PC-9 (cell line): Measurements from ENCODE around the gene PBX3. TPM values are rescaled to one million over a fixed set of nuclear protein-coding genes. Genes with fewer than 3 reads are reported as not detected.

Experiments
- BruUV-seq: library from RNA; stranded (reverse); fragments of 400-500 nt; replicated peaks from 2 replicates; lab custom pipeline; 2021; lab: Mats Ljungman, UMichigan
- CTCF ChIA-PET: fragments of 300-600 bp; sonication (Branson Sonifier 250); formaldehyde crosslinking; loops from one replicate; lab custom pipeline; 2022; ENCODE audit warnings: antibody characterized with exemption; lab: Charles Lee
- POLR2A ChIA-PET: fragments of 300-600 bp; sonication (Branson Sonifier 250); formaldehyde crosslinking; loops from one replicate; lab custom pipeline; 2022; ENCODE audit warnings: antibody characterized with exemption; ENCODE audit not compliant: unreplicated experiment; lab: Charles Lee
- DNase-seq, 2 experiments: peaks; one replicate each; pipeline versions ENCODE4 v3.0.0 to v3.0.0-alpha.2; 2015 to 2022; ENCODE audit warnings: mixed read lengths in 1 of 2
- H2AFZ ChIP-seq: fragments of 200-600 bp; sonication (generic); 2 replicates; pipeline ENCODE4 v1.8.1; 2017; ENCODE audit warnings: antibody characterized with exemption
- H3F3A ChIP-seq: fragments of 200-600 bp; sonication (generic); 2 replicates; pipeline ENCODE4 v1.8.1; 2017; ENCODE audit warnings: antibody characterized with exemption, mild to moderate bottlenecking, low read depth; ENCODE audit not compliant: insufficient read depth
- H3K27ac ChIP-seq: fragments of 200-600 bp; sonication (generic); 2 replicates; pipeline ENCODE4 v1.6.1; 2016; ENCODE audit warnings: mixed run types
- H3K27me3 ChIP-seq: fragments of 200-600 bp; sonication (generic); 2 replicates; pipeline ENCODE4 v1.6.1; 2016; ENCODE audit warnings: low read depth, mixed run types; ENCODE audit not compliant: insufficient read depth
- H3K36me3 ChIP-seq: fragments of 200-600 bp; sonication (generic); 2 replicates; pipeline ENCODE4 v1.6.1; 2016; ENCODE audit warnings: low read depth, mixed run types
- H3K4me1 ChIP-seq: fragments of 200-600 bp; sonication (generic); replicated peaks from 2 replicates; pipeline ENCODE4 v1.6.1; 2016; ENCODE audit warnings: mixed run types; ENCODE audit not compliant: insufficient read depth
- H3K4me2 ChIP-seq: fragments of 200-600 bp; sonication (generic); 2 replicates; pipeline ENCODE4 v1.6.1; 2017; ENCODE audit warnings: mixed run types
- H3K4me3 ChIP-seq: fragments of 200-600 bp; sonication (generic); 2 replicates; pipeline ENCODE4 v1.6.1; 2016; ENCODE audit warnings: mixed run types
- H3K79me2 ChIP-seq: fragments of 200-600 bp; sonication (generic); 2 replicates; pipeline ENCODE4 v1.6.1; 2017; ENCODE audit warnings: low read depth, mixed run types
- H3K9me2 ChIP-seq: fragments of 200-600 bp; sonication (generic); 2 replicates; pipeline ENCODE4 v1.8.1; 2017; ENCODE audit warnings: mild to moderate bottlenecking; ENCODE audit not compliant: insufficient read depth
- H3K9me3 ChIP-seq: fragments of 200-600 bp; sonication (generic); 2 replicates; pipeline ENCODE4 v1.8.1; 2016; ENCODE audit warnings: low read depth; ENCODE audit not compliant: insufficient read depth
- H4K20me1 ChIP-seq: fragments of 200-600 bp; sonication (generic); 2 replicates; pipeline ENCODE4 v1.8.1; 2017; ENCODE audit not compliant: insufficient read depth
- CTCF ChIP-seq: fragments of 200-600 bp; sonication (generic); conservative IDR thresholded peaks from 2 replicates; pipeline ENCODE4 v1.6.1; 2017; ENCODE audit warnings: mixed run types, antibody characterized with exemption, mild to moderate bottlenecking, moderate library complexity
- EZH2 ChIP-seq: fragments of 200-600 bp; sonication (generic); IDR thresholded peaks from 2 replicates; pipeline ENCODE4 v1.8.0; 2017; ENCODE audit warnings: antibody characterized with exemption, low read depth
- intact Hi-C: fragments of 100-400 bp; cut with micrococcal nuclease; formaldehyde crosslinking; loops from one replicate; pipeline ENCODE4 v1.10.0; 2022; ENCODE audit not compliant: unreplicated experiment
- total RNA-seq: library from RNA; stranded (reverse); gene quantifications from 2 replicates; pipeline ENCODE4 v1.2.3, GENCODE V29; 2021

The PBX3 gene
- total RNA-seq, 1 experiment from 2014 or later, result 18.3 TPM

DNA sequence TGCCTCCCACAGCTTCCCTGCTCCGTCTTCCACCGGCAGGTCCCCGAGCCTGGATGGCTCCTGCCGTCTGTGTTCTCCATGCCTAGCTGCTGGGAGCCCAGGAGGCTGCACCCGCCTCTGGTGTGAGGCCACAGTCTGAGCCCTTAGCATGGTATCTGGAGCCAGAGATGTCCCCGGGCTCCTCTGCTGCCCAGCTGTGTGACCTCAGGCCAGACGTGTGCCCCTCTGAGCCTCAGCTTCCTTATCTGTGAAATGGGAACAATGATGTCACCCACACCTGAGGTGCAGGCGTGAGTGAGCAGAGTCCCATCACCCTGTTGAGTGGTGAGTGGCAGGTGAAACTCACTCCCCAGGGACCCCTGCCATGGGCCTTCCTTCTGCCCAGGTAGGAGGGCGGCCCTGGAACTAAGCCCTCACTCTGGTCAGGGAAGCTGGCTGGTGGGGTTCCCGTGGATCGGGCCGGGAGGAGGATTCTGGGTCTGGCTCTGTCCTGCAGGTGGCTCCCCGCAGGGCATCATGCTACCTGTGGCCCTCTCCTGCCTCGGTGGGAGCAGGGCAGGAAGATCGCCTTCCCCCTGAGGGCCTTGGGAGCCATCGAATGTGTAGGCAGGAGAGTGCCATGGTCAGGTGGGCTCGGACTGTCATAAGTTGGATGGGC lies 239.0 kb downstream of the PBX3 start:
- no peak overlapping the region for H2AFZ ChIP-seq
- no peaks in the 10 kb centered on the region for H3K9me2 ChIP-seq
- no TSS peak for BruUV-seq
- H3K4me1 ChIP-seq, result no peaks in the 10 kb centered on the region
- TF ChIP-seq EZH2, result no peak
- no peak for TF ChIP-seq CTCF
- H3K36me3 ChIP-seq, result no peaks in the 10 kb centered on the region
- no peaks in the 10 kb centered on the region for H3F3A ChIP-seq
- no peaks in the 10 kb centered on the region for H4K20me1 ChIP-seq
- H3K27me3 ChIP-seq, result peaks cover 23% of the 10 kb centered on the region; the same call in 1 of the 2 replicates
- POLR2A ChIA-PET, result no interaction called here
- DNase-seq, result no peak
- H3K4me2 ChIP-seq, result no peak overlapping the region
- no peaks in the 10 kb centered on the region for H3K9me3 ChIP-seq
- CTCF ChIA-PET, result interaction anchor here (0.6 kb wide), 1 partner anchor 94 kb away, joined by 4 read pairs; no protein-coding TSS in a partner anchor
- H3K79me2 ChIP-seq, result no peaks in the 10 kb centered on the region
- H3K4me3 ChIP-seq, result no peak overlapping the region
- H3K27ac ChIP-seq, result no peak overlapping the region
- intact Hi-C loops, result no loop called here

GRCh38 chr9:125986966-125987365 lies 239.8 kb downstream of the PBX3 start:
- no peak overlapping the region for H3K4me2 ChIP-seq
- CTCF ChIA-PET, result interaction anchor here (0.6 kb wide), 1 partner anchor 93 kb away, joined by 4 read pairs; no protein-coding TSS in a partner anchor
- H3K36me3 ChIP-seq, result no peaks in the 10 kb centered on the region
- BruUV-seq, result no TSS peak
- no peak overlapping the region for H3K4me3 ChIP-seq
- H3K9me2 ChIP-seq, result no peaks in the 10 kb centered on the region
- H3K9me3 ChIP-seq, result no peaks in the 10 kb centered on the region
- no peak for TF ChIP-seq CTCF
- TF ChIP-seq EZH2, result no peak
- H2AFZ ChIP-seq, result no peak overlapping the region
- no peaks in the 10 kb centered on the region for H4K20me1 ChIP-seq
- POLR2A ChIA-PET, result no interaction called here
- intact Hi-C loops, result no loop called here
- no peak overlapping the region for H3K27ac ChIP-seq
- DNase-seq, result no peak
- H3K79me2 ChIP-seq, result no peaks in the 10 kb centered on the region
- peaks cover 23% of the 10 kb centered on the region; the same call in 1 of the 2 replicates for H3K27me3 ChIP-seq
- H3F3A ChIP-seq, result no peaks in the 10 kb centered on the region
- no peaks in the 10 kb centered on the region for H3K4me1 ChIP-seq

- H2AFZ ChIP-seq, result no peak overlapping the region
- DNase-seq, result no peak
- H3F3A ChIP-seq, result no peaks in the 10 kb centered on the region
- TF ChIP-seq CTCF (no peak), EZH2 (no peak)
- ChIA-PET CTCF (no interaction called here), POLR2A (interaction anchor here (0.5 kb wide), 1 partner anchor 1310 kb away, joined by 9 read pairs; no protein-coding TSS in a partner anchor)
- H3K79me2 ChIP-seq, result no peaks in the 10 kb centered on the region
- peaks cover 19% of the 10 kb centered on the region; the same call in 1 of the 2 replicates for H3K27me3 ChIP-seq
- H3K4me2 ChIP-seq, result no peak overlapping the region
- H3K36me3 ChIP-seq, result no peaks in the 10 kb centered on the region
- no peak overlapping the region for H3K27ac ChIP-seq
- H4K20me1 ChIP-seq, result no peaks in the 10 kb centered on the region
- H3K9me3 ChIP-seq, result no peaks in the 10 kb centered on the region
- no peaks in the 10 kb centered on the region for H3K4me1 ChIP-seq
- no peak overlapping the region for H3K4me3 ChIP-seq
- no peaks in the 10 kb centered on the region for H3K9me2 ChIP-seq
- BruUV-seq, result no TSS peak
- intact Hi-C loops, result no loop called here
These were observed 240.2 kb downstream of the PBX3 start for GRCh38 chr9:125987420-125987819.
